Eye (tissue), 1 donor: Measurements from ENCODE around the gene RGS14.
"Not testable (repeated sequence)": the region's sequence is repeated elsewhere in the genome, so short reads cannot be mapped to it uniquely, and the experiment has no call there.

Experiments
- DNase-seq: peaks from one replicate; pipeline ENCODE4 v3.0.0-alpha.2; 2015

The RGS14 gene

DNA sequence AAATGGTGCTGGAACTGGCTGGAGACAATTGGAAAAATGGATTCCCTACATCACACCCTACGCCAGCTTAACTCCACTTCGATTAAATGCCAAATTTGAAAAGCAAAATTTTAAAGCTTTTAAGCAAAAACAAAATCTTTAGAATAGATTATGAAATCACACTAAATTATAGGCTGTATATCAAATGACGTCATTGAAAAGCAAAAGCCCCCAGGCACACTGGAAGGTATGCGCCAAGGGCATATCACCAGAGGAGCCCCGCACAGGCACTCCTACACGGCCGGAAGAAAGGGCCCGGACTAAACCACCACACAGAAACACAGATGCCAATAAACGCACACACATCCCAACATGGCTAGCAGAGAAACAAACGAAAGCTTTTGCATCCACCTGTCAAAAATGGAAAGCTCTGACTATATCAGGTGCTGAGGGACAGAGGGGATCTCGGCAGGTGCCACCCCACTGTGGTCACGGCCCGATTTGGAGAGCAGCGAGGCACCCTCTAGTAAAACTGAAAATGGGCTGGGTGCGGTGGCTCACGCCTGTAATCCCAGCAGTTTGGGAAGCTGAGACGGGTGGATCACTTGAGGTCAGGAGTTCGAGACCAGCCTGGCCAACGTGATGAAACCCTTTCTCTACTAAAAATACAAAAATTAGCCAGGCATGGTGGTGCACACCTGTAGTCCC, 29.0 kb upstream of the RGS14 start:
- DNase-seq = no peak

DNA sequence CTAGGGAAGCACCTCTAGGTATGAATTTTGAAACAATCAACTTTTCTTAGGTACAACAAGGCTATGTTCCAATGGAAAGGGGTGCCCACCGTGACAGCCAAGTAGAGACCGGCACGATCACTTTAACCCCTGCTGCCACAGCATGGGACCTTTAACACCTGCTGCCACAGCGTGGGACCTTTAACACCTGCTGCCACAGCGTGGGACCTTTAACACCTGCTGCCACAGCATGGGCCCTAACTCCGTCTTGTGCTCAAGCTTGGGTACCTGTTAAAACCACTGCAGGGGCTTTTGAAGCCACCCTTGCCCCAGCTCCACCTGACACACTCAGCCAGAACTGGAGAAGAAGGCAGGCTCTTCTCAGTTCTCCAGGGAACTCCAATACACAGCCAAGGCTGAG, 27.8 kb upstream of the RGS14 start:
- no peak for DNase-seq

DNA sequence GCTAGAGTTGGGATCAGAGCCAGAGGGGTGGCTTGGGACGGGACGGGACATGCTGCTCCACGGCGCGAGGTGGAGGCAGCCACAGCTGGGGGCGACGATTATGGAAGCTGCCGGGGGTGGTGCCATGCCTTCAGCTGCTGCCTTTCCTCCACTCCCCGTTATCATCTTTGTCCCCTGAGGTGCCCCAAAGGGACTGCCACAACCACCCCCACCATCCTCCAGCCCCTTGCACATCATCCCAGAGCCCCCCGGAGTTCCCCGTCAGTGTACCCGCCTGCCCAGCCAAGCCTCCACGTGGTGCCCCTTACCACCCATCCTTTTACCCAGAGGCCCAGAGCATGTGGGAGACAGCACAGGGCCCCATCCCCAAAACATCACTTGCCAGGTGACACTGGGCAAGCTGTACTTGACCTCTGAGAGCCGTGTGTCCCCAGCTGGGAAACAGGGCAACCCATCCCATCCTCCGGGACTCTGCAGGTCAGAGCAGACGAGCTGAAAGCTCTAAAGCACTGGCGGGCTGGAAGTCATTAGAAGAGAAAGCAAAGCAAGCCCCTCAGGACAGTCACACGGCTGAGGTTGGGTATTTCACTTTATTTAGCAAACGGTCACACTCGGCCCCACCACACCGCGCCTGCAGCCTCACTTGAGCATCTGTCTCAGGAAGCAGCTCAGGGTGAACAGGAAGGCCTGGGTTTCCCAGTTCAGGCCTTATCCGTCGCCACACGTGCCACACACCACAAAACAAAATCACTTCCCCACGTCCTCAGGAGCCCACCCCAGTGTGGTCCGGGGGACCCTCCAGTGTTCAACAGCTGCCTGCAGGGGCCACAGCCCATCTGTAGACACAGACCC, 26.5 kb upstream of the RGS14 start:
- no peak for DNase-seq

DNA sequence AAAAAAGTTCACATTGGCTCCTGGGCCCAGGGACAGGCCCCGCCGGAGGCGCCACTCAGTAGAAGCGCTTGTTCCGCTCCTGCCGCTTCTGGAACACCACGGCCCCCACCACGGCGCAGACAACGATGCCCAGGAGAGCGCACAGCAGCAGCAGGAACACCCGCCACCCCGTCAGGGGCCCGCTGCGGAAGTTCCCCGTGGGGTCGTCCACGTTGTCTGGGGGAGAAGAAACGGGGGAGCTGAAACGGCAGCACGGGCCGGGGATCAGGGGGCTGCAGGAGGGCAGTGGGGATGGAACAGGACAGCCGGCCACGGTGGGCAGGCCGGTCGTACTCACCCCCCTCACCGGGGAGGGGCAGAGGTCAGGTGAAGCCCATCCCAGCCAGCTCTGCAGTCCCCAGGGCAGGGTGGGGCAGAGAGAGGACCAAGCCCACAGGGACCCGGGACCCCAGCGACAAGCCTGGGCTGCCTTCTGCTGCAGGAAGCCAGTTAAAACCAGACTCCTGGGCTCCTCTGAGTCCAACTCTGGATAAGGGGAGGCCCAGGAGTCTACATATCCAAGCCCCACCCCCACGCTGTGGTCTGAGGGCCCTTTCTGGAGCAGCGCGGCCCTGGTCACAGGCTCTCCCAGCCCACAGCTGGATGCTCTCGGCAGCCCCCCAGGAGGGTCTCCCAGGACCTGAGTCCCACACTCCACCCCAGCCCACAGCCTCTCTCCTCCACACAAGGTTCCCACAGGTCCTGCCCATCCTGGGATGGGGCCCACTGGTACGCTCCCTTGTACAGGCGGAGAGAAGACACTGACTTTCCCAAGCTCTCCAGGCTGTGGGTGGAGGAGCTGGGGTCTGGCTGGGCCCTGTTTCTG, 25.5 kb upstream of the RGS14 start:
- no peak for DNase-seq

DNA sequence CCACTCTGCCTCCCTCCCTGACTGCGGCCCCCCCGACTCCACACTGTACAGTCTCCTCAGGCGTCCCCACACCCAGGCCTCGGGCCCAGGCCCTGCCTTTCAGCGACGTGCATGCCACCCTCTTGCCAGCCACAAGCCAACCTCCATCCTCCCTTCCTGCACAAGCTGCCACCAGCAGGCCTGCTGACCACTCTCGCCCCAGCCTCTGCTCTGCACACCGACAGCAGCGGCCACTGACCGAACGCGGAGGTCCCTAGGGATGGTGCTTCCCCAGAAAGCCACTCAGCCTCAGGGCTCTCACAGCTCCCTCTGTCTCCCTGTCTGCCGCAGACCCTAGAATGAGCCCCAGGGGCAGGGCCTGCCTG, 24.8 kb upstream of the RGS14 start:
- DNase-seq = no peak

DNA sequence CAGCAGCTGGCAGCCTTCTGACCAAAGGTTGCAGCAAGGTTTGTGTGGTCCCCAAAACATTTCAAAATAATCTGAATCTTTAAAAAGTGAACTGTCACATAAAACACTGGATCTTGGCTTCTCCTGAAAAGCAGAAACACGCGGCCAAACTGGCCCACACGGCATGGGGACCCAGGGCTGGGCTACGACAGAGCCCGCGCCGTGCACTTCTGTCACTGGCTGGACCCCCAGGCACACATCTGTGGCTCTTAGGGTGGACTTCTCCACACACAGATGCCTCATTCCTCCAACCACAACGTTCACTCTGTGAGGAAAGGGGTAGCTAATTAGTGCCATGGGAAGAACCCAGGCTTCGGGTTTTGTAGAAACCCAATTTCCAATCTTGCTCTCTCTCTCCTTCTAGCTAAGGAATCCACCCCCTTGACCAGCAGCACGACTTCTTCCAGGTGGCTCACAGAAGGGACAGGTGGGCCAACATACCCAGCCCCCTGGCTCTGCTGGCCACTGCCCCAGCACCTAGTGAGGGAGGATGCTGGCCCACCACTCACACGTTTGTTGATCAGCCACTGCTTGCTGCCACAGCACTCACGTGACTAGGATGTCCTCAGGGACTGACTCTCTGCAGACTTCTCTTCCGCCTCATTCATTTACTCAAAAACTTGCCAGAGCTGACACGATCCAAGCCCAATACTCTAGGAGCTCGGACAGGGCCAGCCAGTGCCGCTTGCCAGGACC, 24.1 kb upstream of the RGS14 start:
- no peak for DNase-seq

DNA sequence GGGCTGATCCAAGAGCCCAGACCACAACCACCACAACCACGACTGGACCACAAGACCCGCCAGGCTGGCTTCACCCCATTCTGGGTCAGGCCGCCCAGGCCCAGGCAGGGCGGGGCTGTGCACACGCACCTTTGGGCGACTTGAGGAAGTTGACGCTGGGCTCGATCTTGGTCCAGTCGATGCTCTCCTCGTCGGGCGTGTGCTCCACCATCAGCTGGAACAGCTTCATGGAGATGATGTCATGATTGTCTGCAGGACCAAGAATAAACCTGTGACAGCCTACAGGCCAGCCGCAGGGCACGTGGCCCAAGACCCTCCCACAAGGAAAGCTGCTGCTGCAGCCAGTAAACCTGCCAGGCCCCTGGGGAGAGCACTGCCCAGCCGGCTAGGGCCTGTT, 23.6 kb upstream of the RGS14 start:
- no peak for DNase-seq

DNA sequence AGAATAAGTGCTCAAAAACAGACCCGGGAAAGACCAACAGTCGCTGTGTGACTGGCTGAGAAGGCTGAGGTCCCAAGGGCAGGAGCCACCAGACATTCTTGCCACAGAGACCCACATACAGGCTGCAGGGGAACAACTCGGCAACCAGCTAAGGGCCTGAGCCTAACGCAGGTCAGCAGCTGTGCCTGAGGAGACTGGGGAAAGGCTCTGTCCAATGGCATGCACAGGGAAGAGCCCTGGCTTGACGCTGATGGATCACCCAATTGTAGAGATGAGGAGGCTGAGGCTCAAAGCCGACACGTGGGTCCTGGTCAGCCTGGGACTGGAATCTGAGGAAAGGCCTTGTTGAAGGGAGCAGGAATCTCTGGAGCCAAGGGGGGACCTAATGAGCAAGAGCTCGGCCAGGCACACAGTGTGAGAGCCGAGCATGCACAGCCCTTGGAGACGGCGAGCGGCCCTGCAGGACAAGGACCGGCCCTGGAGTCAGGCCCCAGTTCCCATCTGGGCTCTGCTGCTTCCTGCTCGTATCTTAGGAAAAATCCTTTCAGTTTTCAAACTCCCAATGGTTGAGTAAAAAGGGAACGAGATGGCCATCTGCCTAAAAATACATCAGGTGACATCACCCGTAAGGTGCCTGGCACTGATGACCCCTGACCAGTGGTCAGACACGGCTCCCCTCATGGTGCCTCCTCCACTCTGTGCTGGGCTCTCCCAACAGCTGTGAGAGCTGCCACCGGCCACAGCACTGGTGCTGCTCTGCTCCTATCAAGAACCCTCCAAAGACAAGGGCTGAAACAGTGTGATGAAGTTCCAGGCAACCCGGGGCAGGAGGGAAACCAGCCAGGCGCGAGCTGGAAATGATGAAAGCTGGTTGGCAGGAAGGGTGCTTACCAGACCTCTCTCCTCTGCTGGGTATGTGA, 22.7 kb upstream of the RGS14 start:
- no peak for DNase-seq

DNA sequence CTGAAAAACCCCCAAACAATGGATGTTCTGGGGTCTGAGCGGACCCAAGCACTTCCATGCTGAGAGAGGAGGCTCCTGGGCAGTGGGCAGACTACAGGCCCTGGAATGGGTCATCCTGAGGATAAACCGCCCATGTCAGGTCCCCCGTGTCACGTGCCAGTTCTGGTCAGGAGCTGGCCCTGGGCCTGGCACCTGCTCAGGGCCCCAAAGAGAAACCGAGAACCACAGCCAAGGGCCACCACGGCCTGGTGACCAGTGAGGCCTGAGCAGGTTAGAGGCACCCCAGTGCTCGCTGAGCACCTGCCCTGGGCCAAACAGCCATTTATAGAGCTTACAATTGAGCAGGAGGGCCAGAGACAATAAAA, 22.0 kb upstream of the RGS14 start:
- no peak for DNase-seq

DNA sequence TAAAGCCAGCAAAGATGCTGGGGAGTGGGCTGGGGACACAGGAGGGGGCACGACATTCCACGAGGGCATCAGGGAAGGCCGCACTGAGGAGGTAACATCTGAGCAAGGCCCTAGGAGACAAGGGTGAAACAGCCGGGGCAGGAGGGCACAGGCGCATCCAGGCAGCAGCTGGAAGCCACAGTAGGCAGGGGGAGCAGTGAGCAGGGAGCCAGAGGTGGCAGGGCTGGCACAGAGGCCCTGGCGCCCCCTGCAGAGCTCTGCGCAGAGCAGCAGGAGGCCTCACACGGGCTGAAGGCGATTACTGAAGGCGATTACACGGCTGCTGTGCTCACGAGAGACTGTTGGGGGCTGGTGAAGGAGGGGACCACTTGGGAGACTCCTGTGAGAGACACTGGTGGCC, 21.6 kb upstream of the RGS14 start:
- DNase-seq = no peak

DNA sequence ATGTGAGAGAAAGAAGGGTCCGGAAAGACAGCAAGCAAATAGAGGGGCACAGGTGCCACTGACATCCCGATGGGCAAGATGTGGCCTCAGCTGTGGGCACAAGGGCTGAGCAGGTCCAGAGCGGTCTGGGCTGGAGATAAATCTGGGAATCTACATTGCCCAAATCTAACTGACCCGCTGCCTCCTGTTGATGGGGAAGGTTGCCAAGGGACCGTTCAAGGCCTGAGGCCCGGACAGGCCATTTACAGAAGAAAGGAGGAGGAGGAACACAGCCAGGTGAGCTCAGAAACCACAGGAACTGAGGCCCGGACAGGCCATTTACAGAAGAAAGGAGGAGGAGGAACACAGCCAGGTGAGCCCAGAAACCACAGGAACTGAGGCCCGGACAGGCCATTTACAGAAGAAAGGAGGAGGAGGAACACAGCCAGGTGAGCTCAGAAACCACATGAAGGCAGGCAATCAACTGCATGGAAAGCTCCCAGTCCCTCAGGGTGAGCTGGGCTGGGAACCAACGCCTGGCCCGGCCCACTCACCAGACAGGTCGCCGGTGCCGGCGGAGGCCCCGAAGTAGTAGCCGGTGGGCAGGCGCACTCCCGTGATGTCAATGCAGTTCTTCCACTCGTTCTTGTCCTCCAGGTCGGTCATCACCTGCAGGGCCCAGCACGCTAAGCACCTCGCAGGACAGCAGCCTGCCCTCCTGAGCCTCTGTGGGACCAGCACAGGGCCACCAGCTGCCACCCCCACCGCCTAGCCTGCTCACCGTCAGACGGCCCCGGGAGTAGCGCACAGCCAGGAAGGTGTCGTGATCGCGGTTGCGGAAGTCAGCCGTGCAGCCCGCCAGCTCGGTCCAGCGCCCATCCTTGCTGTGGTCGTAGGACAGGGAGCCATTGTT, 20.9 kb upstream of the RGS14 start:
- no peak for DNase-seq

DNA sequence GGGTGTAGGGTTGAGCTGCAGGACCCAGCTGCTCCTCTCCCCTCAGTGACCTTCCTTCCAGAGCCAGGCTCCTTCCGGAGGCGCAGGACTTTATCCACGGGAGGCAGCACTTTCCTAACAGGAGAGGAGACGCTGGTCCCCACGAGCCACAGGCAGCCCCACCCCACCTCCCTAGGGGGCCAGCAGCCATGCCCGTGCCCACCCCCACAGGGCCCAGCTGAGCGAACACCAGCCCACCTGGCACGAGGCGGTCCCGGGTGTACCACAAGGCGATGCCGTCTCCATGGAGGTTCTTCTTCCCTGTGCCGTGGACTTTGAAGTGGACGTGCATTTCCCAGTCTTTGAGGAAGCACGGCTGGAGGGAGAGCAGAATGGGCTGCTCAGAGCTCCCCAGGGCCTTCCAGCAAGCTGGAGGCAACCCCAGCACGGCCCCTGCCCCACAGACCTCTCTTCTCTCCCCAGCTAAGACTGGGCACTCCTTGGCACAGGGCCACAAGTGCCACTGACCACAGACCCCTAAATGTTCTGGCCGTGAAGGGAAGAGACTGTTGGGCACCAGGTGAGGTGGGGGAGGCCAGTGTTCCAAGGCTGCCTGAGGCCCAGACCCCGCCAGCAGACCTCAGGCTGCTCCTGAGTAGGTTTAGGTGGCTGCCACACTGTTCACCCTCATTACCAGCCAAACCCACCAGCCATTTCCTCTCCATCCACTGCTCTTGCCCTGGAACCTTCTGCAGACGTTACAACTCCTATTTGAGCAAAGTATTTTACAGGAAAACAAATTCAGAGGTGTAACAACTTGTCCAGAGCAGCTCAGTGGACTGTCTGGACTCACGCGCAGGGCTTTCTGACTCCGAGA, 19.2 kb upstream of the RGS14 start:
- DNase-seq = no peak

DNA sequence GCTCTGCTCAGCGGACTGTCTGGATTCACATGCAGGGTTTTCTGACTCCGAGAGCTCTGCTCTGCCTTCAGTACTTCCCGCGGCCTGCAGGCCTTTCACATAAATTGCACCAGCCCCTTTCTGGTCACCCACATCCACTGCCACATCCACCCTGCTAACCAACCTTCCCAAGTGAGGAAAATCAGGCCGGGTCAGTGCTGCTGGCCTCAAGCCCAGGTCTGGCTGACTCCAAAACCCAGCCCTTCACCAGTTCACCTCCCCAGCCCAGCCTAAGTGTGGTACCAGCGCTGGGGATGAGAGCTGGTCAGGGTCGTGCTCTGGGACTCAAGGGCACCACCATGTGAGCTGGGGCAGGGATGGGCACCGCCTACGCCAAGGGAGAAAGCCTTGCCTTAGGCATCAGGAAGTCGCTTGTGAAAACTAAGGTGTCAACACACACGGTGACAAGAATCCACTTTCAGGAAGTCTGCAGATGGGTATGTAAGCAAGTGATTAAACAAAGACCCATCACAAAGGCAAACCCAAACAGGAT, 18.6 kb upstream of the RGS14 start:
- DNase-seq = no peak

DNA sequence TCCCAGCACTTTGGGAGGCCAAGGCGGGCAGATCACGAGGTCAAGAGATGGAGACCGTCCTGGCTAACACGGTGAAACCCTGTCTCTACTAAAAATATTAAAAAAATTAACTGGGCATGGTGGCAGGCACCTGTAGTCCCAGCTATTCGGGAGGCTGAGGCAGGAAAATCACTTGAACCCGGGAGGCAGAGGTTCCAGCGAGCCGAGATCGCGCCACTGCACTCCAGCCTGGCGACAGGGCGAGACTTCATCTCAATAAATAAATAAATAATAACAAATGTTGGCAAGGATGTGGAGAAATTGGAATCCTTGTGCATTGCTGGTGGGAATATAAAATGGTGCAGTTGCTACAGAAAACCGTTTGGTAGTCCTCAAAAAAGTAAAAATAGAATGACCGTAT, 14.7 kb upstream of the RGS14 start:
- not testable (repeated sequence) for DNase-seq

DNA sequence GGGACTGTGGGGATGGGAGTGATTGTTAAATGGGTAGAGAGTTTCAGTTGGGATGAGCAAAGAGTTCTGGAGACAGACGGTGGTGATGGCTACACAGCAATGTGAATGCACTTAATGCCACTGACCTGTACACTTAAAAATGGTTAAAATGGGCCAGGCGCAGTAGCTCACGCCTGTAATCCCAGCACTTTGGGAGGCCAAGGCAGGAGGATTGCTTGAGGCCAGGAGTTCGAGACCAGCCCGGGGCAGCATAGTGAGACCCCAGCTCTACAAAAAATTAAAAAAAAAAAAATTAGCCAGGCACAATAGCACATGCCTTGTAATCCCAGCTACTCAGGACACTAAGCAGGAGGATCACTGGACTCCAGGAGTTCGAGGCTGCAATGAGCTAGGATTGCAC, 13.9 kb upstream of the RGS14 start:
- DNase-seq = no peak

DNA sequence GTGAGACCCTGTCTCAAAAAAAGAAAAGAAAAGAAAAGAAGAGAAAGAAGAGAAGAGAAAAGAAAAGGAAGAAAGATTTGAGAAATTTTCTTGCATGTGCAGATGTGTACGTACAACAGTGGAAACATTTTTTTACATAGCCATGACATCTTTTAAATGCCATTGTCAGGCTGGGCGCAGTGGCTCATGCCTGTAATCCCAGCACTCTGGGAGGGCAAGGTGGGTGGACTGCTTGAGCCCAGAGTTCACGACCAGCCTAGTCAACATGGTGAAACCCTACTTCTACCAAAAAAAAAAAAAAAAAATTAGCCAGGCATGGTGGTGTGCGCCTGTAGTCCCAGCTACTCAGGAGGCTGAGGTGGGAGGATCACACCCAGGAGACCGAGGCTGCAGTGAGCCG, 12.8 kb upstream of the RGS14 start:
- no peak for DNase-seq

DNA sequence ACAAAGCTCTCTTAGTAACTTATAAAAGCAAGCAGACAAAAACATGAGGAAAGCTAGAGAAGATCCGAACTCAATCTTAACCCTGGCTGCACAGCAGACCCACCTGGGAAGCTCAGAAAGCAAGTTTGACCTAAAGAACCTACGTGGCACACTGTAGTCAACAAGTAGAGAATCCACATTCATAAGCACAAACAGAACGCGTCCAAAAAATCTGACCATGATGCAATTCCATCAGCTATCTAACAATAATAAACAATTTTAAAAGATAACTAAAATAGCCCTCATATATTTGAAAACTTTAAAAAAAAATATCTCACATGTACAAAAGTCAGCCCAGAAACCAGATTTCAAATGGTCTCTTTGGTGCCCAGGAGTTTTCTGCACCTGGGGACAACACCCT, 10.9 kb upstream of the RGS14 start:
- no peak for DNase-seq

DNA sequence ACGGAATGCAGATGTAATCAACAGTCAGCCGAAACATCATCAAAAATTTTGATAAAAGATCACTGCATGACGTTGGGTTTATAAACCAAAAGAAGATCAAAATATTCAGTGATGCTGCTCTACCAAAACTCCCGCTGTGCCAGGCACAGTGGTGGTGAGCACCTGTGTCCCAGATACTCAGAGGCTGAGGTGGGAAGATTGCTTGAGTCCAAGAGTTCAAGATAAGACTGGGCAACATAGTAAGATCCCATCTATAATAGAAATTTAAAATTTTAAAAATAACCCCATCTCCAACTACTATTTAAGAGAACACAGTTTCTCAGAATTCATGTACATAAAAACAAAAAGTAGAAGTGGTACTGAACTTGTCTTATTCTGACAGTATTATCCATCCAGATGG, 10.0 kb upstream of the RGS14 start:
- no peak for DNase-seq

DNA sequence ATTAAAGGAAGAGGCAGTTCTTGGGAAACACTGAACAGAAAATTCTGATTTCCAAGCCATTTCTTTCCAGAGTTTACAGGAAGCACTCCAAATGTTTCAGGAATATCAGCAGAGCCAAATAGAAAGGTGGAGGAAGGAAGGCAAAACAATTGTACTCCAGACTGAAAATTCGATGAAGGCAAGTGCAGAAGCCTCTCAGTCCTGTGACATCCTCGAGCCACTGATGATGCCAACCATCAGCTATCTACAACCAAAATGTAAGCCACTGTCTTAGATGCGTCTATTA, 8.4 kb upstream of the RGS14 start:
- DNase-seq = no peak

DNA sequence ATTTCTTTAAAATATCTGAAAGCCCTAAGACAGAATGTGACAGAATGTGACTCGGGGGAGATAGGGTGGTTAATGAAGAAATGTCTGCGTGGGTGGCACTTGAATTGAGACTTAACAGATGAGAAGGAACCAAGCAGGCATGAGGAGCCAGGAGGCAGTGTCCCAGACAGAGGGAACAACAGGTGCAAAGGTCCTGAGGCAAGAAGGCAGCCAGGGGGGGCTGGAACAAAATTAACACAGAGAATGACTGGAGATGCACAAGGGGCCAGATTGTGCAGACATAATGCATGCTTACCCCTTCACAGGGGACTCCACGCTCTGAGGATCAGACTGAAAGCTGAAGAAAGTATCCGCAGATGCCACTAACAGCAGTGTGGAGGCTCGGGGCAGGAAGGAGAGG, 8.0 kb upstream of the RGS14 start:
- no peak for DNase-seq
